ENCODE data around the gene BMPR1A.

The BMPR1A gene

GRCh38 chr10:86953747-86954680 is 197.6 kb downstream of the BMPR1A start:
- no peak overlapping the region for H3K4me3 ChIP-seq (ENCODE audit: low read length)
- TF ChIP-seq ZNF274 (IDR thresholded peaks at IDR 0.05; ENCODE audit: low read depth, low read length), result no peak

GRCh38 chr10:86954681-86955500 is 198.5 kb downstream of the BMPR1A start:
- H3K4me3 ChIP-seq (ENCODE audit: low read length), result no peak overlapping the region
- TF ChIP-seq ZNF274 (IDR thresholded peaks at IDR 0.05; ENCODE audit: low read depth, low read length), result no peak

- TF ChIP-seq ZNF274 (IDR thresholded peaks at IDR 0.05; ENCODE audit: low read depth, low read length), result no peak
- H3K4me3 ChIP-seq (ENCODE audit: low read length), result no peak overlapping the region
Observed at GRCh38 chr10:86955501-86956194, 199.2 kb downstream of the BMPR1A start.

- H3K4me3 ChIP-seq (ENCODE audit: low read length), result no peak overlapping the region
- TF ChIP-seq ZNF274 (IDR thresholded peaks at IDR 0.05; ENCODE audit: low read depth, low read length), result no peak
Observed at GRCh38 chr10:86956195-86956847, 199.9 kb downstream of the BMPR1A start.

GRCh38 chr10:86956848-86957448 is 200.5 kb downstream of the BMPR1A start:
- TF ChIP-seq ZNF274 (IDR thresholded peaks at IDR 0.05; ENCODE audit: low read depth, low read length), result no peak
- H3K4me3 ChIP-seq (ENCODE audit: low read length), result no peak overlapping the region

DNA sequence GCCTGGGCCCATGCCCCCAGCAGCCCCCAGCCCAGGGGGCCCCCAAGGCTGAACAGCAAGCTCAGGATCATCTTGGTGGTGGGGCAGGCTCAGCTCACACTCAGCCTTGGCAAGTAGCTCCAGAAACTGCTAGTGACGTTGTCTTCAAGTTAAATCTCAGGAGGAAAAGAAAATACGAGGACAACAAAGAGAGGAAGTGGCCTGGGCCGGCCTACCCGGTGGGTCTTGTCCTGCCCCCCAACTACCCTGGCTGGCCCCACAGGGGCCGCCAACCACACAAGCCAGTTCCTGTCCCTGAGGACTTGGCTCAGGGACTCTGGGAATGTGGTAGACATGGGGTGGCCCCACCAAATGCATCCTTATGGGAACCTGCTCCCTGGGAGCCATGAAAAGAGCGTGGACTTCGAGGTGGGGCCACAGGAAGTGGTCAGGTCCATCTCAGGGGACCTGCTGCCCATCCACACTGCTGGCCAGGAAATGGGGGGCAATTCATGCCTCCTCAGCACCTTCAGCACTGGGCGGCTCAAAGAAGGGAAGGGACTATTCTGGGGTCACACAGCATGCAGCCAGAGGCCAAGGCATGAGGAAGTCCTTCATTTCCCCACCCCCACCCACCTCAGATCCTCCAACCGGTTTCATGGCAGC is 201.2 kb downstream of the BMPR1A start, which contains the start of gene MMRN2:
MMRN2 (minus strand) TSS at position 145 of the 645 bp plus-strand sequence; CDS start at position 71, 74 bp downstream.
- H3K4me3 ChIP-seq (ENCODE audit: low read length), result no peak within 1 kb of the TSS

GRCh38 chr10:86958116-86958900 is 201.9 kb downstream of the BMPR1A start, which contains the start of gene SNCG:
SNCG (plus strand) TSS chr10:86958599; CDS start chr10:86958698, 99 bp downstream.
- no peak for TF ChIP-seq ZNF274 (IDR thresholded peaks at IDR 0.05; ENCODE audit: low read depth, low read length)
- no peak within 1 kb of the TSS for H3K4me3 ChIP-seq (ENCODE audit: low read length)

More for the DNA sequence above, 201.2 kb downstream of the BMPR1A start, which contains the start of gene MMRN2:
- no peak for TF ChIP-seq ZNF274 (IDR thresholded peaks at IDR 0.05; ENCODE audit: low read depth, low read length)

- TF ChIP-seq ZNF274 (IDR thresholded peaks at IDR 0.05; ENCODE audit: low read depth, low read length), result no peak
- no peak overlapping the region for H3K4me3 ChIP-seq (ENCODE audit: low read length)
Observed at GRCh38 chr10:86958901-86959736, 202.7 kb downstream of the BMPR1A start.

DNA sequence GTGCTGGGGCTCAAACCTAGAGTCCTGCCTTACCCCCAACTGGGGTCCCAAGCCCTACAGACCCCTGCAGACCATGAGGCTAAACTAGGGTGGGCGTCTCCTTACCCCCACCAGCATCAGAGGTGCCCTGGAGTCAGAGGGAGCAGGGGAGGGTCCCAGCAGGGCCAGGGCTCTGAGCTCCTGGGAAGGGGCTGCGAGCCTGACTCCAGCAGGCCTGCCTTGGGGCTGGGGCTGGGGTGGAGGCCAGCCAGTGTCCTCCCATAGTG is 203.3 kb downstream of the BMPR1A start:
- no peak overlapping the region for H3K4me3 ChIP-seq (ENCODE audit: low read length)
- no peak for TF ChIP-seq ZNF274 (IDR thresholded peaks at IDR 0.05; ENCODE audit: low read depth, low read length)

GRCh38 chr10:86960003-86960862 is 203.8 kb downstream of the BMPR1A start:
- H3K4me3 ChIP-seq (ENCODE audit: low read length), result no peak overlapping the region
- TF ChIP-seq ZNF274 (IDR thresholded peaks at IDR 0.05; ENCODE audit: low read depth, low read length), result no peak

Measured in GM08714 (cell line).